HG03460 (cell line): Measurements from ENCODE around the gene MTOR.

Experiments used
- ATAC-seq: cut with Tn5 transposase; IDR thresholded peaks from one replicate; pipeline ENCODE4 v1.9.1; 2021; ENCODE audit not compliant: unreplicated experiment

MTOR gene

GRCh38 chr1:11153184-11153583 is 109.2 kb downstream of the MTOR start:
- no peak for ATAC-seq

GRCh38 chr1:11152755-11153154 is 109.6 kb downstream of the MTOR start:
- ATAC-seq: no peak

- ATAC-seq: no peak
Measured at GRCh38 chr1:11151826-11152612, 110.3 kb downstream of the MTOR start.

- ATAC-seq: no peak
Measured at GRCh38 chr1:11151114-11151513, 111.2 kb downstream of the MTOR start.

GRCh38 chr1:11150326-11150725 is 112.0 kb downstream of the MTOR start:
- no peak for ATAC-seq

GRCh38 chr1:11147197-11147770 is 115.1 kb downstream of the MTOR start:
- no peak for ATAC-seq

- ATAC-seq: no peak
Measured at GRCh38 chr1:11145741-11146140, 116.6 kb downstream of the MTOR start.

GRCh38 chr1:11144570-11145256 is 117.6 kb downstream of the MTOR start:
- no peak for ATAC-seq

- no peak for ATAC-seq
Measured at GRCh38 chr1:11143907-11144306, 118.4 kb downstream of the MTOR start.

- ATAC-seq: no peak
Measured at GRCh38 chr1:11143401-11143800, 119.0 kb downstream of the MTOR start.

- ATAC-seq: no peak
Measured at GRCh38 chr1:11142618-11143391, 119.5 kb downstream of the MTOR start.

GRCh38 chr1:11138952-11139351 is 123.4 kb downstream of the MTOR start:
- no peak for ATAC-seq

- ATAC-seq: no peak
Measured at GRCh38 chr1:11138029-11138428, 124.3 kb downstream of the MTOR start.

- ATAC-seq: no peak
Measured at GRCh38 chr1:11134898-11135266, 127.5 kb downstream of the MTOR start.

GRCh38 chr1:11134251-11134897 is 128.0 kb downstream of the MTOR start:
- ATAC-seq: no peak

- ATAC-seq: no peak
Measured at GRCh38 chr1:11132563-11133293, 129.6 kb downstream of the MTOR start.

GRCh38 chr1:11131816-11132215 is 130.5 kb downstream of the MTOR start:
- ATAC-seq: no peak

- ATAC-seq: no peak
Measured at GRCh38 chr1:11130406-11130805, 131.9 kb downstream of the MTOR start.

GRCh38 chr1:11129649-11130390 is 132.5 kb downstream of the MTOR start:
- no peak for ATAC-seq

GRCh38 chr1:11126569-11126968 is 135.8 kb downstream of the MTOR start:
- ATAC-seq: no peak
